Suprapubic skin (tissue), 3 donors: Measurements from ENCODE around the gene SMAD5.

ENCODE experiments used
- CTCF ChIP-seq, 2 donors: fragments of 200-600 bp in 1 of 2; fragments of 450-650 bp in 1 of 2; sonication (generic) in 1 of 2; IDR thresholded peaks; one replicate each; pipeline ENCODE4 v1.5.1; 2016 to 2019; ENCODE audit warnings: antibody characterized with exemption in 2 of 2, mild to moderate bottlenecking in 1 of 2, moderate library complexity in 1 of 2
- EP300 ChIP-seq: sonication (generic); formaldehyde crosslinking; IDR thresholded peaks from one replicate; pipeline ENCODE4 v1.6.1; 2017; ENCODE audit warnings: antibody characterized with exemption
- POLR2A ChIP-seq, 2 donors: fragments of 450-650 bp; IDR thresholded peaks; one replicate each; pipeline ENCODE4 v1.6.1; 2017; ENCODE audit warnings: antibody characterized with exemption in 2 of 2, mild to moderate bottlenecking in 2 of 2, moderate library complexity in 2 of 2

DNA sequence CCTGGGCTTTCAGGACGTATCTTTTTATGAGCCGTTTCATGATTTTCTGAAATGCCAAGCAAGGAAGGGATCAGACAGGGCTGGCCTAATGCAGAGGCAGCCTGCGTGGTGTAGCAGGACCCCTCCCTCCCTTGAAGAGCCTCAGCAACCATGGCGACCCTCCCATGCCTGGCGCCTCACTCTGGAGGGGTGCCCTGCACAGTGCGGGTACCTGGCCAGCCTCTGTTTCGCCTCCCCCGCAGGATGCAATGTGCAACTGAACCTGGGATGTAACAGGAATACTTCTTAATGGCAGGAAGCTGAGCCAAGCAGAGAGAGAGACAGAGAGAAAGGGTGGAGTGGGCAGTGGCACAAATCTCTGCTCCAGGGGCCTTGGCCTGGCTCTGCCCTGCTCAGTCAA, 83.6 kb downstream of the SMAD5 start:
- no peak for TF ChIP-seq CTCF (IDR thresholded peaks at IDR 0.05)
- TF ChIP-seq EP300: no peak
- no peak for TF ChIP-seq POLR2A (IDR thresholded peaks at IDR 0.05)
